Measurements from ENCODE around the gene PRICKLE2. TPM values are rescaled to one million over a fixed set of nuclear protein-coding genes. Genes with fewer than 3 reads are reported as not detected.

The PRICKLE2 gene
- total RNA-seq, 1 experiment from 2014 or later = 0.26 TPM

- in situ Hi-C loops (cut with HindIII; ENCODE audit: low pct_unique_long_range_greater_than_20kb, low sequenced_read_pairs) = no loop called here
- no peak overlapping the region for H3K27ac ChIP-seq (ENCODE audit: low read length)
Observed at GRCh38 chr3:64054488-64054887, 170.8 kb downstream of the PRICKLE2 start.

GRCh38 chr3:64053581-64053980 is 171.7 kb downstream of the PRICKLE2 start:
- ChIA-PET CTCF (no interaction called here), POLR2A (no interaction called here)
- Histone ChIP-seq H3K27ac (ENCODE audit: low read length) (no peak overlapping the region), H3K4me3 (ENCODE audit: low read depth in 2 of 2, low read length in 2 of 2) (no peak overlapping the region), H3K27me3 (ENCODE audit: control insufficient read depth, insufficient read depth, low read length) (no peaks in the 10 kb centered on the region), H3K4me1 (ENCODE audit: control insufficient read depth, insufficient read depth, low read length) (no peaks in the 10 kb centered on the region), H3K36me3 (ENCODE audit: control insufficient read depth, insufficient read depth, low read length) (no peaks in the 10 kb centered on the region), H3K9me3 (ENCODE audit: control insufficient read depth, insufficient read depth, low read depth, low read length) (no peaks in the 10 kb centered on the region)
- DNase-seq (ENCODE audit: low read depth, low spot score) (no peak), ATAC-seq (no peak)
- intact Hi-C loops (cut with micrococcal nuclease; ENCODE audit: unreplicated experiment) (no loop called here), in situ Hi-C loops (cut with HindIII; ENCODE audit: low pct_unique_long_range_greater_than_20kb, low sequenced_read_pairs) (no loop called here)
- TF ChIP-seq CTCF (IDR thresholded peaks at IDR 0.05) = no peak
- TF ChIP-seq REST (IDR thresholded peaks at IDR 0.05; ENCODE audit: insufficient read depth in 1 of 2, low read depth in 2 of 2, low read length in 1 of 2) = no peak
- BruUV-seq (replicated peaks) = no TSS peak

More at GRCh38 chr3:64054488-64054887, 170.8 kb downstream of the PRICKLE2 start:
- no peak for DNase-seq (ENCODE audit: low read depth, low spot score)
- no TSS peak for BruUV-seq (replicated peaks)
- Histone ChIP-seq H3K4me3 (ENCODE audit: low read depth in 2 of 2, low read length in 2 of 2) (no peak overlapping the region), H3K36me3 (ENCODE audit: control insufficient read depth, insufficient read depth, low read length) (no peaks in the 10 kb centered on the region), H3K9me3 (ENCODE audit: control insufficient read depth, insufficient read depth, low read depth, low read length) (no peaks in the 10 kb centered on the region), H3K4me1 (ENCODE audit: control insufficient read depth, insufficient read depth, low read length) (no peaks in the 10 kb centered on the region), H3K27me3 (ENCODE audit: control insufficient read depth, insufficient read depth, low read length) (no peaks in the 10 kb centered on the region)
- ATAC-seq = no peak
- ChIA-PET CTCF (no interaction called here), POLR2A (no interaction called here)
- TF ChIP-seq POLR2AphosphoS5 (IDR thresholded peaks at IDR 0.05; ENCODE audit: low read depth, low read length) (no peak), REST (IDR thresholded peaks at IDR 0.05; ENCODE audit: insufficient read depth in 1 of 2, low read depth in 2 of 2, low read length in 1 of 2) (no peak), SIN3A (IDR thresholded peaks at IDR 0.05; ENCODE audit: borderline replicate concordance, insufficient read depth, low read depth, low read length) (no peak), TCF7L2 (IDR thresholded peaks at IDR 0.05; ENCODE audit: low read depth, low read length) (no peak), CTCF (IDR thresholded peaks at IDR 0.05) (no peak)
- intact Hi-C loops (cut with micrococcal nuclease; ENCODE audit: unreplicated experiment) = no loop called here
